Glomerular visceral epithelial cell (primary cell): ENCODE data around the gene SERPINE2.
"Not testable (repeated sequence)": the region's sequence is repeated elsewhere in the genome, so short reads cannot be mapped to it uniquely, and the experiment has no call there.

ENCODE experiments used
- DNase-seq: peaks from one replicate; pipeline ENCODE4 v3.0.0-alpha.2; 2016; ENCODE audit errors: extremely low spot score

The SERPINE2 gene

DNA sequence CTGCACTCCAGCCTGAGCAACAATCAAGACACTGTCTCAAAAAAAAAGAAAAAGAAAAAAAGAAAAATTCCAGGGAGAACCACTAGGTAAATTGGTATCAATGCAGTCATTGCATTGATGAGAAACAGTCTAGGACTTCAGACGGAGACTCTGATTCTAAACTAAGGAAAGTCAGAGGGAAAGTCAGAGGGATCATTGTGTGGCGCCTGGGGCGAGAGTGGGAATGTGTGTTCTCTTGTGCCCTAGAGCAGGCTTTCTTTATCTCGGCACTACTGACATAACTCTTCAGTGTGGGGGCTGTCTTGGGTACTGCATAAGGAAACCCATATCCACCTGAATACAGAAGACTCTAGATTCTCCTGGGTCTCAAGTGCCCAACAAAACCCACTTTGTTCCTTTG is 24.8 kb downstream of the SERPINE2 start:
- no peak for DNase-seq

DNA sequence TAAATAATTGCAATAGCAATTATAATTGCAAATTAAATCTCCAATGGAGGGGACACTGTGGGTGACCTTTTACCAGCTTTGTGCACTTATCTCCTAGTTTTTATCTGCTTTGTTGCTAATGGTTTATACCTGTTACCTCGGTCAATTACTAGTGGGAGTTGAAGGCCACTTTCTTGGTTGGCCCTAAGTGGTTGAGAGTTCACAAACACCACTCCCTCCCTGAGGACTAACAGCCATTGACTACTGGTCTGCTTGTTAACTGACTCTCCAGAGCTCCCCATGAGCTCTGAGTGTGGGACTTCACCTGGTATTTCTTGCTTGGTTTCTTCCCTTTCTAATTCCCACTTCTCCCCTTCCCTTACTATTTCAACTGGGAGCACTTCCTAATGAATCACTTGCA is 27.2 kb downstream of the SERPINE2 start:
- DNase-seq: no peak

DNA sequence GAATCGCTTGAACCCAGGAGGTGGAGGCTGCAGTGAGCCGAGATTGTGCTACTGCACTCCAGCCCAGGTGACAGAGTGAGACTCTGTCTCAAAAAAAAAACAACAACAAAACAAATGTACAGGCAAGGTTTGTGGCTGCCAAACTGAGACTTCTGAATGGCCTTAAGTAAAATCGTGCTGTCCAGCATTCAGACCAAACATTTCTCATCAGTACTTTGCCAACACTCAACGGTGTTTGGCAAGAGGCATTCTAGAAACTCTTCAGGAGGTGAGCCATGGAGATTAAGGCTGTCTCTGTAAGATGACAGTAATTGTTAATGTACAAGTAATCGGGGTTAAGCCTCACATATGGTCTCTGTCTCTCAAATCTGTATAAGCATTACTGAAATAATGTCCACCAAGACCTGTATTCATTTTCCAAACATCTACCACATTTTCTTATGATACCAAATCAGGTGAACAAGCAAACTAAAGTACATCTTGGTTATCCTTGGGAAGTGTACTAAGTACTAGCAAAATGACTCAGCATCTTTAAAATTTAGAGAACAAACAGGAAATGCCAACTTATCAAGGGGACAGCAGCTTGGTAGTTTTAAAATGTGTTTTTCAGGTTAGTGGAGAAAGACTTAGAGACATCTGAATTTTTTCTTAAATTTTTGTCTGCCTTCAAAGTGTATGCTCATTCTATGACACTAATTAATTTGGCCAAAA is 29.3 kb downstream of the SERPINE2 start:
- DNase-seq: no peak

DNA sequence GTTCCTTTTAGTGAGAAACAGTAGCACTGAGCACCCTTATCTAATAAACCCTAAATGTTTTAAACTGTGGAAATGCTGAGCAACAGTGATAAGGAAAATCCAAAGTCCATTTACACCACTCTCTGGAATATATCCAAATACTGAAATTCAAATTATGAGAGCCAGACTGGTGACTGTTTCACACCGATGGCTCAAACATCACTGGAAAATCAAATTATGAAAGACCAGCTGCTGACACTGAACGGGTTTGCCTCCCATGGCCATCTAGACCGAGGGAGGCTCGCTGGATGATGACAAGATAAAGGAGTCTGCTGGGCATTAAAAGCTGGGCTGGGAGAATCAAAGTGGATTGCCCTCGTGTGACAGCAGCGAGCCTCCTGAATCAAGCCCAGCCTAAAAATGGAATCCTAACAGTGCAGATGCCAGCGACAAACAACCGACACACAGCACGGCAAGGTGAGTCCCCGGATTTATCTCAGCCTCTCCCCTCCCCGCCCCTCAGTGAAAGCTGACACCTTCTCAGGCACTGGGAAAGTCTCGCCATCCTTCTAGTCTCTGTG is 30.3 kb downstream of the SERPINE2 start:
- DNase-seq: no peak

DNA sequence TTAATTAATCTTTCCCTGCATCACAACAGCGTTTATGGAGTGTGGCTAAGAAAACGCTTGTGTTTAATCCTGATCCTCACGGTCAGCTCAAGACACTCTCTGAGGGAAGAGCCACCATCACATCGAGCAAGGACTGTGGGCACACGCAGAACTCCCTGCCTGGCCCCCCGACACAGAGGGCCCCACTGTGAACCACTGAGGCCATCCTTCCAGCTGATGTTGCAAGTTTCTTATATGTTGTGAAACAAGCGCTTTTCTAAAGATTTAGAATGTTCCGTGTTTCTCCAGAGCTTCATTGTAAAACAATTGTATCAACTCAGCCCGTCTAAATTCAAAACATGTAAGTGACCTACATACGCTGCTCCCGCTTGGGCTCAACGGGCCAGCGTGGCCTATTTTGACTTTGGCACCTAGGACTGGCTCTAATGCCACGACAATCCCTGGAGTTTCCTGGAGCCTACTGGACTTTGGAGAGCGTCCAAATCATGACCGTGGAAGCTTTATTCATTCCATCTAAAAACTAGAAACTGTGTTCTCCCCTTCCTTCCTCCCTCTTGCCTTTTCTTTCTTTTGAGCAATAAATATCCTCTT is 34.9 kb downstream of the SERPINE2 start:
- DNase-seq: no peak

DNA sequence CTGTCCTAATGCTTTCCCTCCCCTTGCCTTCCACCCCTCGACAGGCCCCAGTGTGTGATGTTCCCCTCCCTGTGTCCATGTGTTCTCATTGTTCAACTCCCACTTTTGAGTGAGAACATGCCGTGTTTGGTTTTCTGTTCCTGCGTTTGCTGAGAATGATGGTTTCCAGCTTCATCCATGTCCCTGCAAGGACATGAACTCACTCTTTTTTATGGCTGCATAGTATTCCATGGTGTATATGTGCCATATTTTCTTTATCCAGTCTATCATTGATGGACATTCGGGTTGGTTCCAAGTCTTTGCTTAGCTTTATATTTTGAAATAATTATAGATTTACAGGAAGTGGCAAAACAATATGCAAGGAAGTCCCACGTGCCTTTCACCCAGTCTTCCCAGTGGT is 38.4 kb downstream of the SERPINE2 start:
- not testable (repeated sequence) for DNase-seq

DNA sequence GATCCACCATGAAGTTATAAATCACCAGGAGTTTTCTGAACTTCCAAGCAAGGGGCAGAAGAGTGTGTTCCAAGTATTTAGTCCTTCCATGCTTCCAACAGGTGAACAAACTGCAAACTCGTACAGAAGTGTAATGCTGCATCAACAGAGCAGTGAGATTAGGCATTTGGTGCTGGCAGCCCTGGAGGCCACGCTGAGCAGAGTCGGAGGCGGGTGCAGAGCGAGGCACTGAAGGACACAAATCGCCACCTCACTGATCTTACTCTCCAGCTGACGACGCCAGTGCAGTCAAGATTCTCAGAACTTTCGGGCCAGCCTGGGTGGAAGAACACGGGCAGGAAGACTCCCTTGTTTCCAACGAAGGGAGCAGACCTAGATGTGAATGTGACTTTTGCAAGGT is 39.2 kb downstream of the SERPINE2 start:
- no peak for DNase-seq

DNA sequence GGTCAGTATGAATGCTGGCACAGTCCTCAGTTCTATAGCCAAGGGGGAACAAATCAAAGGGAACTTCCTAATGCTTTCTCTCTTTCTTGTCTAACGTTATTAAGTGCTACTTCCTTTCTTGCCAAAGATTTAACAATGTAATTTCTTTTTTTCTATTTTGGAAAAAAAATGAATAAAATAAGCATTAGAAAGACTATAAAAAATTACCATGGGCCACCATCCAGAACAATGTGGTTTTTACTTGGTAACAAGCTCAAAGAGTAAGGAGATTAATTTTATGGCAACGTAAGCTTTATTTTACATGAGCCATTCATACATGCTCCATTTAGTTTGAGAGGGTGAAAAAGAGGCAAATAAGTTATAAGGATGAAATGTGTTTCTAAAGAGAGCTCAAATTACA is 40.1 kb downstream of the SERPINE2 start:
- no peak for DNase-seq

DNA sequence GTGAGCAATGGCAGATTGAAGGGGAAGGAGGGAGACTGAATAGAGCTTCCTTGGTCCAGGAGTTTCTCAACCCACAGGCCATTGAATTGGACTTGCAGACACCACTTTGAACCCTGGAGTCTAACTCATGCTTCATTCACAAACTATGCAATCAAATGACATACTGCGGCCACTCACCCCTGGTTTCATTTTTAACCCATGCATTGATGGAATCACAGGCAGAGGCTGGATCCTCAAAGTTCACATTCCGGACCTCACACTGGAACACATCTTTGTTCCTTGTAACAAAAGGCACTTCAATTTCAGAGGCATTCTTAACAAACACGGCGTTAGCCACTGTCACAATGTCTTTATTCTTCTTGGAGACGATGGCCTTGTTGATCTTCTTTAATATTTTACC is 41.1 kb downstream of the SERPINE2 start:
- DNase-seq: no peak

DNA sequence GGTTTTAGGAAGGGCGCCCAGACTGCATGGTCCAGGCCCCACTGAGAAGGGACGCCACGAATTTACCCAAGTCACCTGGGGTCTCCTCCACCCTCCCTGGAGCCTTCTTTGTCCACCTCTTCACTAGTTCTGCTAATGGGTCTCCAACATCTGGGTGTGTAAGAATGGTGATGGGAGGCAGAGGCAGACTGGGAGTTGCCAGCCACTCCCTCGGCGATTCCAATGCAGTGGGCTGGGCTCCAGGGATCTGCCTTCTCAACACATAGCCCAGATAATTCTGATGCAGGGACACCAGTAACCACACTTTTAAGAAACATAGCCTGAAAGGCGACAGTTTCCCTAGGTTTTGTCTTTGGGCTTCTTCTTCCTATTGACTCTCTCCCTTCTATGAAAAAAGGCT is 42.7 kb downstream of the SERPINE2 start:
- no peak for DNase-seq

DNA sequence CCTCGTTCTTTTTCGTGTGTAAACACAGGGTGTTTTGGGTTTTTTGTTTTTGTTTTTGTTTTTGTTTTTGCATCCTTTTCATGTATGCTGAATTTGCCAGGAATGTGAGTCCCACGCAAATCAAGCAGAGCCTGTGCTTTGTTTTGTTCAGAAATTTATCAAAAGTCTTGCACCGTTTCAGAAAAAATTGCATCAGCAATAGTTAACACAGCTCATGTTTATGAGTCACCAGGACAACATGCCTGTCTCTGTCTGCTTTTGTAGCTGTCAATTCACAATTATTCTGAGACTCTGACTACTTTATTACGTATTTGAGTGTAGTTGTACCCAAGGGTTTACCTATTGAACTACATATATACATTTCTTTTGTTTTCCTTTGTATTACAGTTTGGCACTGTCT is 43.5 kb downstream of the SERPINE2 start:
- DNase-seq: no peak

DNA sequence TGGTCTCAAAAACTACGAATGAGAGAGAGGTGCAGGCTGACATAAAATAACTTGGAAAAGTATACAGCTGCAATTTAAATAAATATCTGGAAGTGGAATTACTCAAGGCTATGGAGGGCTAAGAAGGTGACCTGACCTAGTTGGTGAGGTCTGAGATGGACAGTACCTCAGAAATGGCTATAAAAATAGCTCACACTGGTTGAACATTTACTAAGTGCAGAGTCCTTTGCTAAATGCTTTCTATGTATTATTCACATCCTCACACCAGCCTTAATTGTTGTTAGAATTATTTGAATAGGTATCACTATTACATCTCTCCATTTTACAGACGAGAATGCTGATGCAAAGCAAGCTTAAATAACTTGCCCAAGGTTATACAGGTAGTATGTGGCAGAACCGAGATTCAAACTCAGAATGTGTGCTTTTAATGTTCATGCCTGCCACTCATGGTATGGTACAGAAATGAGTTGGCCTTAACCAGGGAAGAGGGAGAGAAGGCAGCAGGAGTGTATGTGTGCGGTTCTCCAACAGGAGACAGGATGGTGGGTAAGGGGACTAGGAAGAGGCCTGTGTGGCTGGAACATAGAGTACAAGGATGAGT is 44.4 kb downstream of the SERPINE2 start:
- DNase-seq: no peak

DNA sequence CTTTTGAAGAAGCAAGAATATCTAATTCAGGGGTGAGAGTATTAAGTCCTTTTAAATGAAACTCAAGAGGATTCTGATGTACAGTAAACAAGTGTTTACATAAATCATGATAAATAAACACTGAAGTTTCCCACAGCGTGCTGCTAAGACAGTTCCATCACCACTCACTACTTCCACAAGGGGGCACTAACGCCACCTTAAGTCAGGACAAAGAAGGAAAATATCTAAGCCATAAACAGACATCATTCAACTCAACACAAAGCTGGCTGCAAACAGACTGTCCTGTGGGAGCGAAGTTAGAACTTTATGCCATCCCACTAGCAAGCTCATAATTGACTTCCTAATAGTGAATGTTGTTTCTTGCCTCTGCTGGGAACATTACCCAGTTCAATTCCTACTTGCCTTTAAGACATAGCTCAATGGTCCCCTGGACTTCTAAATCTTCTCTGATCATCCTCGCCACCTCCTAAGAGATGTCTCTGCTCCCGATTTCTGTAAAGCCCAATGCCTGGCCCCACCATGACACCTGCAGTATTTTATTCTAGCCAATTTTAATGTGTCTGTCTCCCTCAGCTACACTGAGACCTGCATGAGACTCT is 45.4 kb downstream of the SERPINE2 start:
- peak; percentile 72 for DNase-seq

DNA sequence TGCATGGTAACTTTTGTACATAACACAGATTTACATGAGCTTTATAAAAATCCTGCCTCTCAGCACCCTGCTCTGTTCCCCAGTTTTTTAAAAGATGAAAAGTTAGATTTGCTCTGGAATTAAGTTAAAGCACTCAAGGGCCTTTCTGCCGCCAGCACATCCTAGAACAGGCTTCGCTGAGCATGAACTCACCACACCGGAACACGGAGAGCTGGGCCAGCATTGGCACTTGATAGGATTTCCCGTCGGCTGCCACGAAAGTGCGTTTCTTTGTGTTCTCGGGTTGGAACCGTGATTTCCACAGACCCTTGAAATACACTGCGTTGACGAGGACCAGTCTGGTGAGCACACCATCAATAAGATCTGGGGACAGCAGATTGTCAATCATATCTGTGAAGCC is 47.5 kb downstream of the SERPINE2 start:
- DNase-seq: no peak

DNA sequence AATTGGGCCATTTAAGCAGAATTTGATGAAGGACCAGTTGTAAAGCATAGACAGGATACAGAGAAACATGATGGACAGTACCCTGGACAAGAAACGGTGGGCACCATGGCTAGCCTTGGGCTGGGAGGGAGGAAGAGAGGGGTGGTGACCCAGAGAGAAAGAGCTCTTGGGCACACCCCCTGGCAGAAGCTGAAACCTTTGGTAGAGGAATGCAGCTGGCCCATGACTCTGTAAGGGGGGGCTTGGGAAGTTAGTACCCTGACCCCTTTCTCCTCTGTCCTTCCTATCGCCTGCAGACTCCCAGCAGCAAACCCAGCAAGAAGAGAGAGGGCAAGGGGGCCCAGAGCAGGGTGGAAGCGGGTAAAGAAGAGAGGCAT is 49.2 kb downstream of the SERPINE2 start:
- DNase-seq: no peak

DNA sequence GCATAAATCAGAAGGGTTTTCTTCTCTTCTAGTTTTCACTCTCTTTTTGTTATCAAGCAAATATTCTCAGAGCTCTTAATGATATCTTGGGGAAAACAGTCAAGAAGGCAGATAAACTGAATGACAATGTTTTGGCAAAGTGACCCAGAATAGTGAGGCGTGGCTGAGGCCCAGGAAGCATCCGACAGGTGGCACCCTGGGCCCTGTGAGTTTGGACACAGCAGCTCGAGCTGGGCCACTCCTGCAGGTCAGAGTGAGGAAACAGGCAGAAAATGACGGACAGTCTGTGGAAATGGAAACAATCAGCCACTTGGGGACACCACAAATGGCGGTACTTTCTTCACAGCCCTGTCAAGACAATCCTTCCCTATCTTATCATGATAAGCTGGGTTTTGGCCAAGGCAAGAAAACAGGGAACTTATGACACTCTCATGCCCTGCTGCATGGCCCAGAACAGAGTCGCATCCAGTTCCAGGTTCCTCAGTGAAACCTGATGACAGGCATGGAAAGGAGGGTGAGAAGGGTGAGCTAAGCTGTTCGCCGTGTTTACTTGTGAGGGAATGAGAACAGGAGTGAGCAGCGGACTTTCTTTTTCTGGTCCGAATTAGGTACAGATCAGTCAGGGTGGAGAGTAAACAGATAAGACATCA is 49.8 kb downstream of the SERPINE2 start:
- no peak for DNase-seq

DNA sequence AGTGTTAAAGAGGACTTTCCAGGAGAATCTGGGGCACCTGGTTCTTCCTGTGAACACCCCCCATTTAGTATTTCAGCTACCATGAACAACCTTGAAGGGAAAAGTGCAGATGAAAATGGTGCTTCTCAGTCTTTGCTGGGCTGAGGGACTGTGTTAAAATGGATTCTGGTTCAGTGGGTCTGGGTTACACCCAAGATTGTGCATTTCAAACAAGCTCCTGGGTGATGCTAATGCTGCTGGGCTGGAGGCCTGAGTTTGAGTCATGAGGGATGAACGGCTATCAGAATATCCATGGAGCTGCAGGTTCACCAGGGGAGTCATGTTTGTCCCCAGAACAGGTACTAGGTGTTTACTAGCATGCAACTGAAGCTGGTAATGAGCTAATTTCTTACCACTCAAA is 57.8 kb downstream of the SERPINE2 start:
- DNase-seq: no peak

DNA sequence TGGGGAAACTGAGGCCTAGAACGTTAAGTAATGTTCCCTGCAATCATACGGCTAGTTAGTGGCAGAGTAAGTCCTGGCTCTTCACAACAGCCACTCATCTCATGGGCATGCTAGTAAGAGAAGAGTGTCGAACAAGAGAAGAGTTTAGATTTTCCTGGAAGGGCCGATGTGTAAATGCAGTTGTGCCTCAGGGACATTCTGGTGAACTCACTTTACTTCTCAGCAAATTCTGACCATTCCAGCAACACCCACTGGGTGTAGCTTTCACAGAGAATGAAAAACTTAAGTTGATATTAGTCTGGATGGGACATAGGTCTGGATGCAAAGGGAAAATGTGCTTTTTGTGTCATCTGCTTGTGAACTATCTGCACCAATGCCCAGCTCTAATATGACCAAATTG is 58.3 kb downstream of the SERPINE2 start:
- DNase-seq: no peak

DNA sequence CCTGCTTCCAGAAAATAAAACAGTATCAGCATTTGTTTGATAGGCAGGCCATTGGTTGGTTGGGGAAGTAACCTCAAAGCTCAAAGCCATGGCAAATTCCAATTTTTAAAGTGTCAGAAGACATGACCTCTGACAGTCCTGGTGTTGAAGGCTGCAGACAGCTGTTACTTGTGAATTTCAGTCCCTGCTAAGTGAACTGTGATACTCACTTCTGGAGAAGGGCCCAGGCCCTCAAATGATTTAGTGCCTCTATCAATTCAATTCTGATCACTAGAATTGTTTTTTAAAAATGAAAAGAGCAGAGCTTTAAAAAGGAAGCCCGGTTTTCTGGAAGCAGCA is 58.7 kb downstream of the SERPINE2 start:
- no peak for DNase-seq

DNA sequence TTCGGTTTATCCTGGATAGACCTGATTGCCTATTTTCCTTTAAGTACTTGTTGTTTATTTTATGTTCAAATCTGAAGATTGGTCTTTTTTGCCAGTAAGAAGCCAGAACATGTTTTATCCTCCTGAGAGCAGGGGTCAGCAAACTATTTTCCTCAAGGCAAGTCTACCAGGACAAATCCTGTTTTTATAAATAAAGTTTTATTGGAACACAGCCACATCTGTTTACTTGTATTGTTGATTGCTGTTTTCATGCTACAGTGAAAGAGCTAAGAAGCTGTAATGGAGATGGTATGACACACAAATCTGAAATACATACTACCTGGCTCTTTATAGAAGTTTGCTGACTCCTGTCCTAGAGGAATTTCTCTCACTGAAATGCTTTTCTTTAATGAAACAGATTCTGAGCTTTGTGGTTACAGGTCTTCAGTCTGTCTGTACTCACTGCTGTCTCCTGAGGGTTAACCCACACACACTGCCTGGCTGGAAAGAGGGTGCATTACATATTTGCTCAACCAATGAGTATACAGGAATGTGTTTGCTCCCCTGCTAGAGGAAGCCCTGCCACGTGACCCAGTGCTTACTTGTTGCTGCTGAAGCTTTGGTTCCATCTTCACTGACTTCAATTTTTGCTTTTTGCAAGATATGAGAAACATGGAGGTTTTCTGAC is 59.2 kb downstream of the SERPINE2 start:
- DNase-seq: no peak

DNA sequence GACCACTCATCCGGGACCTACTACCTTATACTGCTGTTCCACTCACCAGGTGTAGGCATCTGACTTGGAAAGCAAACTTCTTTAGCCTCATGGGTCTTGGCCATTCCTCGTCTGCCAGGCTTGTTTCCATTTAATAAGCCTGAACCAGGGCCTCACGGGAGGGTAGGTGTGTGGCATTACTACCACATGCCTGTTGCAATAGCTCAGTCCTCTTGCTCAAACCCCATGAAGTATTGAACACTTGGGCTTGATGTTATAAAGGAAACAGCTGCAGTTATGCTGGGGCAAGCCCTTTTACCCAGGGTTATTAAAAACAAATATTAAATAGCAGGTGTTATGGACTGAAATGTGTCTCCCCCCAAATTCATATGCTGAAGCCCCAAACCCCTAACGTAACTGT is 60.6 kb downstream of the SERPINE2 start:
- no peak for DNase-seq
